ENCODE measurements around the gene NT5E.

DNA sequence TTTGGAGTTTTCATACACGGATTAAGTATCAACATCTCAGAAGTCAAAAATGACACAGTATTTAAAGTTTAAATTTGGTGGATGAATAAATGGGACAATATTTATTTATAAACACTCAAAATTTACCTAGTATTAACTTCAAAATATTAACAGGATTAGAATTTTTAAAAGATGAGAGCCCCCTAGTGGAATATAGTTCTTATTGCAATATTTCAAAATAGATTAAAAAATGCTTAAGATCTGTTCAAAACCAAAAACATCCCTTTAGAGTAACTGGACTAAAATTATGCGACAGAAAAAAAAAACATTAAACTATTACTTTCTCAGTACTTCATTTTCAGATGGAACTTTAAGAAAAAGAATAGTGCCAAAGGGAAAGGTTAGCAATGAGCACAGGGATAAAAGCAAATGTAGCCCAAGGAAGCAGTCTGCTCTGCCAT lies 87.2 kb downstream of the NT5E start:
- TF ChIP-seq GATA2 (IDR thresholded peaks at IDR 0.05; ENCODE audit: low read depth, low read length) (no peak), GATA3 (IDR thresholded peaks at IDR 0.05; ENCODE audit: low read depth, low read length) (no peak)

Measured in SH-SY5Y (cell line).